GM19372 (cell line): Measurements from ENCODE around the gene MSH5.

Experiments
- ATAC-seq: cut with Tn5 transposase; IDR thresholded peaks from one replicate; pipeline ENCODE4 v1.9.1; 2021; ENCODE audit warnings: mild to moderate bottlenecking, low read depth, moderate library complexity; ENCODE audit not compliant: unreplicated experiment

The MSH5 gene

DNA sequence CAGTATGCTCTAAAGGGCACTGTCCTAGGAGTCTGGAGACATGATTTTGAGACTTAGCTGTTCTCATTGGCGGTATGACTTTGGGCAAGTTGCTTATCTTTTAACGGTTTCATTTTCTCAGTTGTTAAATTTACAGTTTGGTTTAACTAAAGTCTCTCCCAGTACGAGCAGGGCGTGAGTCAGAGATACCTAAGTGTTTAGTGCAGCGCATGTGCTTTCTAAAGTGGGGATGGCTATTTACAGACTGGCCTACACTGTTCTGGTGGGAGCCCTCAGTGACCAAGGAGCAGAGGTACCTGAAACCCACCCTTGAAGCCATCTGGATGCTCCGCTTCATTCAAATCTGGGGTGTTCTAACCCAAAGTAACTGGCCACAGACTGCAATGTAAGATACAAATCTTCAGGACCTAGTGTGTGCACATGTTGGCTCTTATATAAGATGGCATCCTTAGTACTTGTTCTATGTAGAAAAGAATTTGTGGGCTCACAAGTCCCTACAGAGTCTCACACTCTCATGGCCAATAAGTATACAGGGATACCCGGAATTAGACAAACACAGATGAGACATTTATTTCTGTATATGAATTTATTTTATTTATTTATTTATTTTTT is 10.7 kb downstream of the MSH5 start:
- ATAC-seq, result no peak

- no peak for ATAC-seq
Measured at GRCh38 chr6:31752739-31753319, 13.0 kb downstream of the MSH5 start.

DNA sequence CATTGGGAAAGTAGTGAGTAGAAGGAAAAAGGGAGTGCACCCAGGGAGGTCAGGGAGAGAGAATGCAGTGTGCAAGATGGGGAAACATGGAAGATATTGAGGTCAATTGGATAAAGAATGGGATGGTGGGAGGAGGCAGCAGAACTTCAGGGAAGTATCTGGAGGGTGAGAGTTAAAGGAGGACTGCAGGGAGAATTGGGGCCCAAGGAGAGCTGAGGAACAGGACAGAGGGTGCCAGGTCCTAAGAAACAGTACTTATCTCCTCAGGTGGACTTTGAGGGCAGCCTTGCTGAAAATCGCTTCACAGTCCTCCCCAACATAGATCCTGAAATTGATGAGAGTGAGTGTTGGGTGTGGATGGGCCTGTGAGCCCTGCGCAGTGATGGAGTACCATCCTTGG is 18.5 kb downstream of the MSH5 start:
- no peak for ATAC-seq

- no peak for ATAC-seq
Measured at GRCh38 chr6:31760790-31761189, 21.0 kb downstream of the MSH5 start.

- no peak for ATAC-seq
Measured at GRCh38 chr6:31761343-31761742, 21.5 kb downstream of the MSH5 start.

GRCh38 chr6:31762356-31762755 is 22.6 kb downstream of the MSH5 start, which contains the start of gene SAPCD1:
Gene SAPCD1, plus strand, starts transcription at chr6:31762656. Its CDS starts 399 bp downstream, at chr6:31763055.
- no peak for ATAC-seq

GRCh38 chr6:31762878-31763618 is 23.2 kb downstream of the MSH5 start:
- no peak for ATAC-seq

GRCh38 chr6:31763619-31763940 is 23.8 kb downstream of the MSH5 start:
- no peak for ATAC-seq

DNA sequence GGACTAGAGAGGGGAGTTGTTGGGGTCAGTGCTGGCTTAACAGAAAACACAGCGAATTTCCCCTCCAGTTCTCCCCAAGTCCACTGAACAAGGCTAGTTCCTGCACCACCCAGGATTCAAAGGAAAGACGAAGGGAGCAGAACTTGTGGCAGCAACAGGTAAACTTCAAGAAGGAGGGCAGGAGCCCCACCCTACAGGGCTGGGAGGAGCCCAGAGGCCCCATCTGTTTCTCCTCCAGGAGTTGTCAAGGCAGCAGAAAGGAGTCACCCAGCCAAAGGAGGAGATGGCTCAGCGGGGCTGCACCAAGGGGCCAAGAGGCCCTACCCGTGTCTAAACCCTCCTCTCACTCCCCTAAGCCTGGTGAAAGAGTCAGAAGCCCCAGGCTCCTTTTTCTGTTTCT is 24.4 kb downstream of the MSH5 start:
- ATAC-seq, result no peak

GRCh38 chr6:31765559-31765909 is 25.7 kb downstream of the MSH5 start:
- no peak for ATAC-seq

DNA sequence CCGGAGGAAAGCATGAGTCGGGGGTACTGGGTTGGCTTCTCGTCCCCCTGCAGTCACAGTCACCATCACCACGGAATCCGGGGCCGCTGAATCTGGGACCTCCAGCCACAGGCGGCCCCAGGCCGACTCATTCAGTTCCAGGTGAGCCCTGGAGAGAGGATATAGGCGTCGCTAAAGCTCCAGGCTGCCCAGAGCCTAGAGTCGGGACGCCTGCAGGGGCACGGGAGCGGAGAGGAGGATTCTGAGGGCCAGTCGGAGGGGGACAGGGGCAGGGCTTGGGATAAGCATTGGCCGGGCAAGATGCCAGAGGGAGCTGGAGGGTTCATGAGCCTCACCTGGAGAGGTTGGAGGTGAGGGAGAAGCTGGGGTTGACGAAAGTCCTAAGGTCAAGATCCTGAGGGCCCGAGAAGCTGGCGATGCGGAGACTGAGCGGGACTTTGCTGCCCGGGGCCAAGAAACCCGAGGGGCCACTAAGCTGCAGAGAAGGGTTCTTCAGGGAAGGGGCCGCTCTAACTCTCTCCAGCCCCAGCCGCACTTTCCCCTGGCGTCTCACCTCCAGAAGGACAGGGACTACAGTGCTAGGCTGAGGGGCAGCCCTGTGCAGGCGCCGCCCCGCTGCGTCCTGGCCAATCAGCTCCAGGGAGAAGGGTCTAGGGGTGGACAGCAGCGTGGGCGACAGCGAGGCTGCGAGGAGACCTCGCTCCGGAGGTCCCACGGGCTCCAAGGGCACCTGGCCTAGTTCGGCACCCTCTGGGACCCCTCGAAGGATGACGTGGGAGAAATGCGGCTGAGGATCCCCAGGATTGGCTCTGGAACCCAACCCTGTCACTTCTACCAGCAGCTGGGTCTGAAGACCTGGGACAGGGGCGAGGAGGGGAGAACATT is 26.3 kb downstream of the MSH5 start:
- ATAC-seq, result no peak

GRCh38 chr6:31767096-31767645 is 27.4 kb downstream of the MSH5 start:
- no peak for ATAC-seq

DNA sequence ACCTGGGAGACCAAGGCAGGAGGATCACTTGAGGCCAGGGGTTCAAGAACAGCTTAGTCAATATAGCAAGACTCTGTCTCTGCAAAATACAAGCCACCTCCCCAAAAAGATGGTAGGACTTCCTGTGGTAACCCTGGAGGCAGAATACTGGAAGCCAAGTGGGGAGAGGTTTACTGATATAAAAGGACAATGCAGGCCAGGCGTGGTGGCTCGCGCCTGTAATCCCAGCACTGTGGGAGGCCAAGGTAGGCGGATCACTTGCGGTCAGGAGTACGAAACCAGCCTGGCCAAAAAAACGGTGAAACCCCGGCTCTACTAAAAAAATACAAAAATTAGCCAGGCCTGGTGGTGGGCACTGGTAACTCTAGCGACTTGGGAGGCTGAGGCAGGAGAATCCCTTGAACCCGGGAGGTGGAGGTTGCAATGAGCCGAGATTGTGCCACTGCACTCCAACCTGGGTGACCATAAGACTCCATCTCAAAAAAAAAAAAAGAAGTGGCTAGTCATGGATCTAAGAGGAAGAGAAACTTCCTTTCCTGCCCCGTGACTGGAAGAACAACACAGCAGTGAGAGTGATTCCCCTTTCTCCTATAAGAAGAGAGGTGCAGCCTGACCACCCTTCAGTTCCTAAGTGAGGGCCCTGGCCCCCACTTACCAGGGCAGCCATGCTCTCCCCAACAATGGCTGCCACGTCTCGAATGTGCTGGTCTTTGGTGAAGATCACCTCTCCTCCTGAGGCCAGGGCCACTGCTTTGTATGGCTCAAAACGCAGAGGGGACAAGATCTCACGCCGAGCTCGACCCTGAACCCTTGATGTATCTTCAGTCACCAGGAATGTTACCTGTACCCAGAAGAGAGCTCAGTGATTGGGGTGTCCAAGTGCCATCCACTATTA is 28.8 kb downstream of the MSH5 start:
- ATAC-seq, result no peak

DNA sequence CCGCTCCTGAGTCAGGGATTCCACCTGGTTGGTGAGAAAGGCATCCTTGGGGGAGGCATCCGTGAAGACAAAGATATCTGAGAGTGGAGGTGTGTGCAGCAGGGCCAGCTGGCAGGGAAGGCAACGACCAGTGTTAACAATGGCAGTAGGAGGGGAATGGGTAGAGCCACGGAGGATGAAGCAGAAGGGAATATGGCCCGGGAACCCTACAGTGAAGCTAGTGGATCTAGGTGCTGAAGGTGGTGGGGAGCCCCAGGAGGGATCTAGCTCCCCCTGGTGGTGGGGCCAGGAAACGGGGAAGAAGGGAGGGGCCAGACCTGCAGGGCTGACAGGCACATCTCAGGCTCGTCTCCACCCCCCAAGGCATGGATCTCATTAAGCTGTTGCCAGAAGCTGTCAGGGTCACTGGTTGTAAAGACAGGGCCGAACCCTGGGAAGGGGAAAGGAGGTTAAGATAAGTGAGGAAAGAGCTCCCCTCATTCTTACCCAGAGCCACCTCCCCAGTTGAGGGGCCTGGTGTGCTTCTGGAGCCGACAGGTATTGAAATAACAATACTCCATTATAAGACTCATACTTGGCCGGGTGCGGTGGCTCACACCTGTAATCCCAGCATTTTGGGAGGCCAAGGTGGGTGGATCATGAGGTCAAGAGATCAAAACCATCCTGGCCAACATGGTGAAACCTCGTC is 30.0 kb downstream of the MSH5 start:
- ATAC-seq, result no peak

DNA sequence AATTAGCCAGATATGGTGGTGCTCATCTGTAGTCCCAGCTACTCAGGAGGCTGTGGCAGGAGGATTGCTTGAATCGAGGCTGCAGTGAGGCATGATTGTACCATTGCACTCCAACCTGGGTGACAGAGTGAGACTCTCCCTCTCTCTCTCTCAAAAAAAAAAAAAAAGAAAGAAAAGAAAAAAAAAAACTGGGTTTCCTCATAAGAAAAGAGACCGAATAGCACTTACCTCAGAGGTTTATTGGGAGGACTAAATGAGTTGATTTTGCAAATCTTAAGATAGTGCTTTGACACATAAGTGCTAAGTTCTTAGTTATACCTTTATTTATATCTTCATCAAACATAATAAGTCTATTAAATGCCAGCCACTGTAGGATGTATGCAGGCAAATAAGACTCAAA is 31.1 kb downstream of the MSH5 start:
- no peak for ATAC-seq

- no peak for ATAC-seq
Measured at GRCh38 chr6:31771992-31772358, 32.2 kb downstream of the MSH5 start.

- no peak for ATAC-seq
Measured at GRCh38 chr6:31775184-31775583, 35.4 kb downstream of the MSH5 start.

DNA sequence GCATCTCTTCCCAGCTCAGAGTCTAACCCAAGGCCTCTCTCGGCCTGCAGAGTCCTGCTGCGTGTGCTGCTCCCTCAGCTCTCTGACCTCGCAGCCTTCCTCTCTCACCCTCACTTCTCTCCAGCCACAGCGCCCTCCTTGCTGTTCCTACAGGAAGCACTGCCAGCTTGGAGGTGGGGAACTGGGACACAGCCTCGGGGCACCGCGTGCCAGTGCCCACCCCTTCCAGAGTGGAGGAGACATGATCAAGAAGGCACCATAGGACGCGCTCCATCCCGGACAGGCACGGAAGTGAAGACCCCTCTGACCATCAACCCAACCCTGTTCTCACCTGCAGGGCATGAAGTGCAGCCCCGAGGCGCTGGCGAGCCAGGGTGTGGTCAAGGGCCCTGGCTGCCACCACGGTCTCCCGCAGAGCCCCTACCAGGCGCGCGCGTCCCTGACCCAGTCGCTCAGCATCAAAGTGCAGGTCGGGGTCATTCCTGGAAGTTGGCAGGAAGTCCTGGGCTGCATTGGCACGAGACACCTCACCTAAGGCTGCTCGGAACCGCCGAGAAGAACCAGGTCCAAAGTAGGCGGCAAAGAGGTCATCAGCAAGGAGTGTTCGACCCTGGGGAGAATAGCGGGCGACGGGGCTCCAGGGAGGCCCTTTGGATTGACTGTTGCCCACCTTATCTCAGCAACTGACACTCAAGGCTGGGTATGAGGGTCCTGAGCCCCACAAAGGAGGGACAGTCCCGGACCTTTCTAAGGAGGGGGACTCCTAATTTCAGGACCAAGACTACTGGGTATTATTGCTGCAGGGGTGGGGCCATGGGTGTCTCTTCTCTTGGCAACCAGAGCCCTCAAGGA is 36.1 kb downstream of the MSH5 start:
- ATAC-seq, result no peak
